Measurements from ENCODE around the gene NCR2.

GRCh38 chr6:41370488-41371111, 35.2 kb downstream of the NCR2 start:
- TF ChIP-seq CTBP1 (IDR thresholded peaks at IDR 0.05; ENCODE audit: borderline replicate concordance) (no peak), SP1 (IDR thresholded peaks at IDR 0.05) (no peak), FOXK2 (IDR thresholded peaks at IDR 0.05) (no peak), SUZ12 (IDR thresholded peaks at IDR 0.05) (no peak), FOXM1 (IDR thresholded peaks at IDR 0.05; ENCODE audit: borderline replicate concordance) (no peak)
